Suprapubic skin (tissue), 4 donors: Measurements from ENCODE around the gene IGFBP3.

Experiments used
- CTCF ChIP-seq, 2 donors: fragments of 200-600 bp in 1 of 2; fragments of 450-650 bp in 1 of 2; sonication (generic) in 1 of 2; IDR thresholded peaks; one replicate each; pipeline ENCODE4 v1.5.1; 2016 to 2019; ENCODE audit warnings: antibody characterized with exemption in 2 of 2, mild to moderate bottlenecking in 1 of 2, moderate library complexity in 1 of 2
- EP300 ChIP-seq: sonication (generic); formaldehyde crosslinking; IDR thresholded peaks from one replicate; pipeline ENCODE4 v1.6.1; 2017; ENCODE audit warnings: antibody characterized with exemption
- POLR2A ChIP-seq, 2 donors: fragments of 450-650 bp; IDR thresholded peaks; one replicate each; pipeline ENCODE4 v1.6.1; 2017; ENCODE audit warnings: antibody characterized with exemption in 2 of 2, mild to moderate bottlenecking in 2 of 2, moderate library complexity in 2 of 2
- POLR2AphosphoS5 ChIP-seq, 3 donors: sonication (generic); formaldehyde crosslinking; IDR thresholded peaks; one replicate each; pipeline ENCODE4 v1.6.1; 2017; ENCODE audit warnings: antibody characterized with exemption in 3 of 3

- TF ChIP-seq CTCF (IDR thresholded peaks at IDR 0.05) (no peak), EP300 (no peak), POLR2A (IDR thresholded peaks at IDR 0.05) (no peak), POLR2AphosphoS5 (IDR thresholded peaks at IDR 0.05) (no peak)
Observed at GRCh38 chr7:45876519-45876918, 44.6 kb downstream of the IGFBP3 start.
